ENCODE data around the gene SLC4A4. TPM values are rescaled to one million over a fixed set of nuclear protein-coding genes. Genes with fewer than 3 reads are reported as not detected.

Gene SLC4A4
- total RNA-seq, 1 donor from 2014 or later: 3.0 TPM

DNA sequence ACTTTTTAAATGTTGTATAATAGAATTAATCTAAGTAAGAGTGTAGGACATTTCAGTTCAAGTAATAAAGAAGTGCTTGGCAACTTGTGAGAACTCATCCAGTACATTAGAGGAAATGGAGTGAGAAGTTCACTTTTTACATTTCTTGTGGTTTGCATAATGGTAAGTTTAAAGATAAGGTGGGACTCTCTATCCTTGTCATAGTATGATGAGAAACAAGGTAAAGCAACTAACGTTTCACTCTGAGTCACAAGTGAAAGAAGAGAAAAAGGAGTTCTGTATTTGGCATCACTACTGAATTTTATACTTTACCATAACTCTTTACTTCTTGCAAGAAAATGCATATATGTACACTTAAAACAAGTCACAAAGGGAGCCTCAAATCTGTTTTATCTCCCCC, 219.4 kb downstream of the SLC4A4 start:
- Histone ChIP-seq H3K4me1 (ENCODE audit: insufficient read depth, low read length) (peaks cover 7% of the 10 kb centered on the region), H3K27me3 (ENCODE audit: insufficient read depth, low read length) (no peaks in the 10 kb centered on the region), H3K4me3 (ENCODE audit: insufficient read depth, low read depth, low read length) (no peak overlapping the region), H3K79me2 (ENCODE audit: insufficient read depth, low read length) (no peaks in the 10 kb centered on the region), H3K9me3 (ENCODE audit: insufficient read depth, low read depth, low read length) (no peaks in the 10 kb centered on the region), H3K27ac (ENCODE audit: low read depth, low read length) (no peak overlapping the region), H3K9ac (ENCODE audit: low read length) (no peak overlapping the region), H3K4me2 (ENCODE audit: low read length) (no peak overlapping the region), H3K36me3 (ENCODE audit: insufficient read depth, low read length) (no peaks in the 10 kb centered on the region), H2AFZ (ENCODE audit: low read depth, low read length) (no peak overlapping the region), H4K20me1 (ENCODE audit: insufficient read depth, low read length) (no peaks in the 10 kb centered on the region)
- peak; percentile 26 for FAIRE-seq
- H3K27me3 Mint-ChIP-seq (ENCODE audit: low read depth, unreplicated experiment): no peaks in the 10 kb centered on the region
- H3K36me3 Mint-ChIP-seq (ENCODE audit: low read depth, unreplicated experiment): no peaks in the 10 kb centered on the region
- TF ChIP-seq, protein P1, sequence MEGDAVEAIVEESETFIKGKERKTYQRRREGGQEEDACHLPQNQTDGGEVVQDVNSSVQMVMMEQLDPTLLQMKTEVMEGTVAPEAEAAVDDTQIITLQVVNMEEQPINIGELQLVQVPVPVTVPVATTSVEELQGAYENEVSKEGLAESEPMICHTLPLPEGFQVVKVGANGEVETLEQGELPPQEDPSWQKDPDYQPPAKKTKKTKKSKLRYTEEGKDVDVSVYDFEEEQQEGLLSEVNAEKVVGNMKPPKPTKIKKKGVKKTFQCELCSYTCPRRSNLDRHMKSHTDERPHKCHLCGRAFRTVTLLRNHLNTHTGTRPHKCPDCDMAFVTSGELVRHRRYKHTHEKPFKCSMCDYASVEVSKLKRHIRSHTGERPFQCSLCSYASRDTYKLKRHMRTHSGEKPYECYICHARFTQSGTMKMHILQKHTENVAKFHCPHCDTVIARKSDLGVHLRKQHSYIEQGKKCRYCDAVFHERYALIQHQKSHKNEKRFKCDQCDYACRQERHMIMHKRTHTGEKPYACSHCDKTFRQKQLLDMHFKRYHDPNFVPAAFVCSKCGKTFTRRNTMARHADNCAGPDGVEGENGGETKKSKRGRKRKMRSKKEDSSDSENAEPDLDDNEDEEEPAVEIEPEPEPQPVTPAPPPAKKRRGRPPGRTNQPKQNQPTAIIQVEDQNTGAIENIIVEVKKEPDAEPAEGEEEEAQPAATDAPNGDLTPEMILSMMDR (IDR thresholded peaks at IDR 0.05; ENCODE audit: insufficient read depth, low read depth, low read length): no peak
- no peak for TF ChIP-seq EZH2 (IDR thresholded peaks at IDR 0.05; ENCODE audit: insufficient read depth, low read length)
- H3K9me3 Mint-ChIP-seq (ENCODE audit: unreplicated experiment): no peaks in the 10 kb centered on the region
- no peak overlapping the region for H3K4me3 Mint-ChIP-seq (ENCODE audit: unreplicated experiment)
- H3K4me1 Mint-ChIP-seq (ENCODE audit: low read depth, unreplicated experiment): peaks cover 7% of the 10 kb centered on the region
- peak; percentile 73 for DNase-seq (ENCODE audit: low read depth)
- no peak overlapping the region for H3K27ac Mint-ChIP-seq (ENCODE audit: unreplicated experiment)

DNA sequence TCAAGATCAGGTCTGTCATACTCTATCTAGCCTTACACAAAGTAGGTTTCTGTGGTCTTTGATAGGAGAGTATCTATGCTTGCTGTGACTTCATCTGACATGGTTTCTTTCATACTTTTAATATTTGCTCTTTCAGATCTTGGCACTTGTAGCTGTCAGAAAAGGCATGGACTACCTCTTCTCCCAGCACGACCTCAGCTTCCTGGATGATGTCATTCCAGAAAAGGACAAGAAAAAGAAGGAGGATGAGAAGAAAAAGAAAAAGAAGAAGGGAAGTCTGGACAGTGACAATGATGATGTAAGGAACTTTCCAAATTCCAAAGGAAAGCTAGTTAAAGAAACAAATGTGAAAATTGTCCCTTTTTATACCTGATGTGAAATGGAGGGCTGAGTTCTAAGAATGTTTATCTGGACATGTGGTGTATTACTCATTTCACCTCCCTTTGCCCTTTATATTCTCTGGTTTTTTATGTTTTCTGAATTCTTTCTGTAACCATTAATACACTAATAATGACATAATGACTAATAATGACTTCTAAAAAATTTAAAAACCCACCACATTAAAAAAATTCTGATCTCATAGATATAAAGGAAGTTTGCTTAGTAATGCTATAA, 221.2 kb downstream of the SLC4A4 start:
- FAIRE-seq (no peak), DNase-seq (ENCODE audit: low read depth) (peak; percentile 90)
- H3K4me1 Mint-ChIP-seq (ENCODE audit: low read depth, unreplicated experiment): peaks cover 7% of the 10 kb centered on the region
- no peaks in the 10 kb centered on the region for H4K20me1 ChIP-seq (ENCODE audit: insufficient read depth, low read length)
- peak overlapping the region; percentile 67 for H3K27ac Mint-ChIP-seq (ENCODE audit: unreplicated experiment)
- no peak overlapping the region for H3K4me3 ChIP-seq (ENCODE audit: insufficient read depth, low read depth, low read length)
- H3K36me3 ChIP-seq (ENCODE audit: insufficient read depth, low read length): no peaks in the 10 kb centered on the region
- no peaks in the 10 kb centered on the region for H3K9me3 ChIP-seq (ENCODE audit: insufficient read depth, low read depth, low read length)
- no peaks in the 10 kb centered on the region for H3K27me3 ChIP-seq (ENCODE audit: insufficient read depth, low read length)
- peak overlapping the region; percentile 92 for H3K27ac ChIP-seq (ENCODE audit: low read depth, low read length)
- TF ChIP-seq EZH2 (IDR thresholded peaks at IDR 0.05; ENCODE audit: insufficient read depth, low read length): no peak
- TF ChIP-seq, protein P1 (IDR thresholded peaks at IDR 0.05; ENCODE audit: insufficient read depth, low read depth, low read length): no peak
- peaks cover 7% of the 10 kb centered on the region for H3K4me1 ChIP-seq (ENCODE audit: insufficient read depth, low read length)
- peak overlapping the region; percentile 60 for H3K9ac ChIP-seq (ENCODE audit: low read length)
- H3K4me2 ChIP-seq (ENCODE audit: low read length): peak overlapping the region; percentile 52
- no peaks in the 10 kb centered on the region for H3K27me3 Mint-ChIP-seq (ENCODE audit: low read depth, unreplicated experiment)
- peak overlapping the region; percentile 1 for H2AFZ ChIP-seq (ENCODE audit: low read depth, low read length)
- no peaks in the 10 kb centered on the region for H3K9me3 Mint-ChIP-seq (ENCODE audit: unreplicated experiment)
- no peak overlapping the region for H3K4me3 Mint-ChIP-seq (ENCODE audit: unreplicated experiment)
- no peaks in the 10 kb centered on the region for H3K36me3 Mint-ChIP-seq (ENCODE audit: low read depth, unreplicated experiment)
- H3K79me2 ChIP-seq (ENCODE audit: insufficient read depth, low read length): no peaks in the 10 kb centered on the region

DNA sequence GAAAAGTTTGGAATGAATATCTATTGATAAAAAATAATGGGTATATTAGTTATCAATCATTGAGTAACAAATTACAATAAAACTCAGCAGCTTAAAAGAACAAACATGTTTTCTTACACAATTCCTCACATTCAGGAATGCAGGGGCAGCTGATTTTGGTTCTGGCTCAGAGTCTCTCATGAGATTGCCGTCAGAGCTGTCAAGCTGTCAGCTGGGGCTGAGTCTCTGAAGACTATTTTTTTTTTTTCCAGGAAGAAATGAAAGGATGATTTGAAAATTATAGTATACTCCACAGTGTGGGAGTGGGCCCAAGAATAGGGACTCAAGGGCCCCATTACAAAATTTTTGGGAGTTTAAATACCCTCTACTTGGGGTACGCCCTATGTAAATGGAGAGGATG, 226.0 kb downstream of the SLC4A4 start:
- DNase-seq (ENCODE audit: low read depth) (no peak), FAIRE-seq (no peak)
- Histone ChIP-seq H3K36me3 (ENCODE audit: insufficient read depth, low read length) (no peaks in the 10 kb centered on the region), H2AFZ (ENCODE audit: low read depth, low read length) (no peak overlapping the region), H3K4me3 (ENCODE audit: insufficient read depth, low read depth, low read length) (no peak overlapping the region), H3K27me3 (ENCODE audit: insufficient read depth, low read length) (no peaks in the 10 kb centered on the region), H3K4me1 (ENCODE audit: insufficient read depth, low read length) (peaks cover 7% of the 10 kb centered on the region), H3K27ac (ENCODE audit: low read depth, low read length) (no peak overlapping the region), H3K9ac (ENCODE audit: low read length) (no peak overlapping the region), H3K4me2 (ENCODE audit: low read length) (no peak overlapping the region), H4K20me1 (ENCODE audit: insufficient read depth, low read length) (no peaks in the 10 kb centered on the region), H3K79me2 (ENCODE audit: insufficient read depth, low read length) (no peaks in the 10 kb centered on the region), H3K9me3 (ENCODE audit: insufficient read depth, low read depth, low read length) (no peaks in the 10 kb centered on the region)
- TF ChIP-seq, protein P1 (IDR thresholded peaks at IDR 0.05; ENCODE audit: insufficient read depth, low read depth, low read length): no peak
- TF ChIP-seq EZH2 (IDR thresholded peaks at IDR 0.05; ENCODE audit: insufficient read depth, low read length): no peak
- Mint-ChIP-seq H3K27me3 (ENCODE audit: low read depth, unreplicated experiment) (no peaks in the 10 kb centered on the region), H3K4me1 (ENCODE audit: low read depth, unreplicated experiment) (peaks cover 24% of the 10 kb centered on the region), H3K9me3 (ENCODE audit: unreplicated experiment) (no peaks in the 10 kb centered on the region), H3K27ac (ENCODE audit: unreplicated experiment) (no peak overlapping the region), H3K4me3 (ENCODE audit: unreplicated experiment) (no peak overlapping the region), H3K36me3 (ENCODE audit: low read depth, unreplicated experiment) (no peaks in the 10 kb centered on the region)
